HCT116 (cell line): ENCODE measurements around the gene SIGLEC11. TPM values are rescaled to one million over a fixed set of nuclear protein-coding genes. Genes with fewer than 3 reads are reported as not detected.

ENCODE experiments used
- ATAC-seq: fragments of 200-7000 bp; cut with Tn5 transposase; 2 replicates; pipeline ENCODE4 v1.9.1; 2020; ENCODE audit warnings: mild to moderate bottlenecking, moderate library complexity
- BruUV-seq: library from RNA; stranded (reverse); fragments of 400-500 nt; replicated peaks from 2 replicates; lab custom pipeline; 2021; lab: Mats Ljungman, UMichigan
- CTCF ChIA-PET: fragments of 300-600 bp; sonication (Branson Sonifier 250); formaldehyde crosslinking; loops from one replicate; lab custom pipeline; 2021; ENCODE audit warnings: antibody characterized with exemption; lab: Charles Lee
- POLR2A ChIA-PET: fragments of 300-600, 350-600 bp; sonication (Branson Sonifier 250); formaldehyde crosslinking; loops from one replicate; lab custom pipeline; 2021; ENCODE audit warnings: antibody characterized with exemption; lab: Charles Lee
- RAD21 ChIA-PET, 2 experiments: fragments of 300-600 bp; sonication (Branson Sonifier 250); formaldehyde crosslinking; loops; one replicate each; lab custom pipeline; 2023; ENCODE audit warnings: low total read pairs in 2 of 2; ENCODE audit not compliant: uncharacterized antibody in 2 of 2, unreplicated experiment in 2 of 2, low non-redundant PET in 1 of 2; lab: Charles Lee
- DNase-seq: peaks from one replicate; pipeline ENCODE4 v3.0.0-alpha.2; 2010; ENCODE audit warnings: low read depth, low spot score
- H2AFZ ChIP-seq: fragments of 200-600 bp; shearing (Covaris generic), sonication (generic); 2 replicates; pipeline ENCODE4 v1.6.1; 2017; ENCODE audit warnings: low read depth, mixed run types, mixed read lengths, antibody characterized with exemption, low read length; ENCODE audit not compliant: poor library complexity, severe bottlenecking
- H3K27ac ChIP-seq: 2 replicates; pipeline ENCODE4 v1.5.1; 2012; ENCODE audit warnings: low read depth, low read length
- H3K27me3 ChIP-seq: fragments of 200-600 bp; sonication (generic); 2 replicates; pipeline ENCODE4 v1.6.1; 2016; ENCODE audit warnings: mixed run types, low read length, mixed read lengths; ENCODE audit not compliant: insufficient read depth
- H3K36me3 ChIP-seq, 2 experiments: fragments of 200-500 bp in 1 of 2; fragments of 200-600 bp in 1 of 2; sonication (Bioruptor generic) in 1 of 2; sonication (generic) in 1 of 2; 2 replicates each; pipeline versions ENCODE4 v1.5.1 to v1.6.1; 2014 to 2016; ENCODE audit warnings: low read length in 2 of 2, inconsistent platforms in 1 of 2, mixed read lengths in 1 of 2, mixed run types in 1 of 2; ENCODE audit not compliant: insufficient read depth in 2 of 2, control insufficient read depth in 1 of 2
- H3K4me1 ChIP-seq, 2 experiments: fragments of 200-600 bp in 1 of 2; sonication (generic) in 1 of 2; 2 replicates each; pipeline versions ENCODE4 v1.5.1 to v1.6.1; 2012 to 2017; ENCODE audit warnings: low read length in 2 of 2, inconsistent platforms in 1 of 2, mild to moderate bottlenecking in 1 of 2, mixed read lengths in 1 of 2, mixed run types in 1 of 2, moderate library complexity in 1 of 2; ENCODE audit not compliant: insufficient read depth in 2 of 2, control insufficient read depth in 1 of 2
- H3K4me2 ChIP-seq: fragments of 200-600 bp; sonication (generic); 2 replicates; pipeline ENCODE4 v1.6.1; 2017; ENCODE audit warnings: mixed run types, low read length, mixed read lengths
- H3K4me3 ChIP-seq, 2 experiments: fragments of 200-600 bp in 1 of 2; sonication (generic) in 1 of 2; replicated peaks in 1 of 2; 2 replicates each; pipeline ENCODE4 v1.5.1; 2011 to 2016; ENCODE audit warnings: low read length in 2 of 2, control low read depth in 1 of 2, low read depth in 1 of 2, mild to moderate bottlenecking in 1 of 2, mixed read lengths in 1 of 2, mixed run types in 1 of 2
- H3K79me2 ChIP-seq: fragments of 200-600 bp; sonication (generic); 2 replicates; pipeline ENCODE4 v1.6.1; 2017; ENCODE audit warnings: mild to moderate bottlenecking, mixed run types, low read length, moderate library complexity, mixed read lengths; ENCODE audit not compliant: insufficient read depth
- H3K9ac ChIP-seq: fragments of 200-600 bp; sonication (generic); 2 replicates; pipeline ENCODE4 v1.6.1; 2016; ENCODE audit warnings: low read length, mixed read lengths
- H3K9me2 ChIP-seq: fragments of 200-600 bp; sonication (generic), shearing (Covaris generic); 2 replicates; pipeline ENCODE4 v1.6.1; 2017; ENCODE audit warnings: mixed run types, mild to moderate bottlenecking, moderate library complexity; ENCODE audit not compliant: insufficient read depth
- H3K9me3 ChIP-seq, 2 experiments: fragments of 200-500 bp in 1 of 2; fragments of 200-600 bp in 1 of 2; sonication (Bioruptor generic) in 1 of 2; sonication (generic) in 1 of 2; 2 replicates each; pipeline ENCODE4 v1.6.1; 2014 to 2017; ENCODE audit warnings: low read length in 2 of 2, mixed read lengths in 2 of 2, inconsistent platforms in 1 of 2, low read depth in 1 of 2, mild to moderate bottlenecking in 1 of 2, mixed run types in 1 of 2, moderate library complexity in 1 of 2; ENCODE audit not compliant: control insufficient read depth in 1 of 2, insufficient read depth in 1 of 2
- H4K20me1 ChIP-seq: fragments of 200-600 bp; sonication (generic), shearing (Covaris generic); 2 replicates; pipeline ENCODE4 v1.6.1; 2017; ENCODE audit warnings: mixed run types, mild to moderate bottlenecking, moderate library complexity; ENCODE audit not compliant: insufficient read depth
- ATF3 ChIP-seq: IDR thresholded peaks from 2 replicates; pipeline ENCODE4 v1.6.1; 2012
- EGR1 ChIP-seq: IDR thresholded peaks from 2 replicates; pipeline ENCODE4 v1.6.1; 2012; ENCODE audit warnings: low read depth
- EZH2 ChIP-seq: fragments of 200-600 bp; sonication (generic); IDR thresholded peaks from 2 replicates; pipeline ENCODE4 v1.6.1; 2017; ENCODE audit warnings: antibody characterized with exemption, mixed run types
- SIN3A ChIP-seq: IDR thresholded peaks from 2 replicates; pipeline ENCODE4 v1.6.1; 2012; ENCODE audit warnings: low read depth
- SRF ChIP-seq: IDR thresholded peaks from 2 replicates; pipeline ENCODE4 v1.6.1; 2012; ENCODE audit warnings: low read depth
- TCF7L2 ChIP-seq: IDR thresholded peaks from 2 replicates; pipeline ENCODE4 v1.7.0; 2011; ENCODE audit warnings: borderline replicate concordance, inconsistent platforms; ENCODE audit not compliant: insufficient read depth, insufficient read length; ENCODE audit errors: extremely low read depth
- YY1 ChIP-seq: IDR thresholded peaks from 2 replicates; pipeline ENCODE4 v1.6.1; 2011; ENCODE audit warnings: low read length, low read depth, moderate library complexity, mild to moderate bottlenecking; ENCODE audit not compliant: insufficient replicate concordance; ENCODE audit errors: extremely low read depth
- intact Hi-C: fragments of 100-400 bp; cut with micrococcal nuclease; formaldehyde crosslinking; loops from 2 replicates; pipeline ENCODE4 v1.10.0; 2022
- total RNA-seq: library from RNA; stranded (reverse); gene quantifications from one replicate; pipeline ENCODE4 v1.2.1, GENCODE V29; 2021; ENCODE audit not compliant: unreplicated experiment
- TF ChIP-seq, protein P1 (sequence below): IDR thresholded peaks from 2 replicates; pipeline ENCODE4 v1.6.1; 2012; ENCODE audit warnings: low read depth

SIGLEC11 gene
- total RNA-seq, 1 experiment from 2014 or later: not detected

DNA sequence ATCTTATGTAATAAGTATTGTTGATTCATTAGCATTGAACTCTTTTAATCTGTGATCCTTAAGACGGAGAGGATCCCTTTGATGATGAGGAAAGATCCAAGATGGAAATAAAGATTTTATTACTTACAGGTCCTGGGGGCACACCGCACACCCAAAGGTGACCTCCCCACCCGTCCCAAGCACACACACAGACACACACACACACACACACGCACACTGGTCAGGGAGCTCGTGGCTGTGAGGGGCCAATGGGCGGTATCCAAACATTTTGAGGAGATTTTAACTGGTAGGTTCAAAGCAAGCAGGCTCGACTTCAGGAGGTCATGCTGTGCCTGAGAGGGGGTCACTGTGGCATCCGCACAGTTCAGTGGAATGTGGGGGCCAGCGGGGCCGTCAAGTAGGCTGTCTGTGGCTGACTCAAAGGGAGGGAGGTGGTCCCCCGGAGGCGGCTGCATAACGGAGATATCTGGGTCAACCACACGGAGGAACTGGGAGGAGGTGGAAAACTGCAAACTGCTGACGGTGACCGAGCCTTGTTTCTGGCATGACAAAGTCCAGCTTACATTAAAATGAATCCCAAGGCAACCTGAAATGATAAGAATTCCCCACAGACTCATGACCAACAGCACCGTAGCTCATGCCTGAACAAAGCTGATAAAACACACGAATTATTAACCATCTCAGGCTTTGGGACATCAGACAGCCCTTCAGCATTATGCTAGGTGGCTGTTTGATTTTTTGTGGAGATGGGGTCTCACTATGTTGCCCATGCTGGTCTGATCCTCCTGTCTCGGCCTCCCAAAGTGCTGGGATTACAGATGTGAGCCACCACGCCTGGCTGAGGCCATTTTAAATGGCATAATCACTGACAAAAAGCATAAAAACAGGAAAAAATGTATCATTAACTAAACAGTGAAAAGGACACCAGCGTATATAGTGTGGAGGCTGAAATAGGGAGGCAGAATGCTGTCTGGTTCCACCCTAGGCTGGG, 20.9 kb upstream of the SIGLEC11 start (continued):
- TF ChIP-seq TCF7L2: no peak

GRCh38 chr19:49978324-49978723, 17.4 kb upstream of the SIGLEC11 start:
- Histone ChIP-seq H3K27ac (no peak overlapping the region), H2AFZ (no peak overlapping the region), H3K4me2 (no peak overlapping the region), H3K4me3 (no peak overlapping the region), H3K9me3 (no peaks in the 10 kb centered on the region), H3K9me2 (no peaks in the 10 kb centered on the region), H3K9ac (no peak overlapping the region), H4K20me1 (no peaks in the 10 kb centered on the region), H3K27me3 (no peaks in the 10 kb centered on the region), H3K4me1 (no peaks in the 10 kb centered on the region), H3K36me3 (peaks cover 0 to 2% of the 10 kb centered on the region in 2 experiments; a peak in 1 of 4 replicates), H3K79me2 (no peaks in the 10 kb centered on the region)
- intact Hi-C loops: no loop called here
- DNase-seq (no peak), ATAC-seq (no peak)
- no peak for TF ChIP-seq EZH2
- TF ChIP-seq SIN3A: no peak
- no peak for TF ChIP-seq YY1
- TF ChIP-seq TCF7L2: no peak
- TF ChIP-seq, protein P1, sequence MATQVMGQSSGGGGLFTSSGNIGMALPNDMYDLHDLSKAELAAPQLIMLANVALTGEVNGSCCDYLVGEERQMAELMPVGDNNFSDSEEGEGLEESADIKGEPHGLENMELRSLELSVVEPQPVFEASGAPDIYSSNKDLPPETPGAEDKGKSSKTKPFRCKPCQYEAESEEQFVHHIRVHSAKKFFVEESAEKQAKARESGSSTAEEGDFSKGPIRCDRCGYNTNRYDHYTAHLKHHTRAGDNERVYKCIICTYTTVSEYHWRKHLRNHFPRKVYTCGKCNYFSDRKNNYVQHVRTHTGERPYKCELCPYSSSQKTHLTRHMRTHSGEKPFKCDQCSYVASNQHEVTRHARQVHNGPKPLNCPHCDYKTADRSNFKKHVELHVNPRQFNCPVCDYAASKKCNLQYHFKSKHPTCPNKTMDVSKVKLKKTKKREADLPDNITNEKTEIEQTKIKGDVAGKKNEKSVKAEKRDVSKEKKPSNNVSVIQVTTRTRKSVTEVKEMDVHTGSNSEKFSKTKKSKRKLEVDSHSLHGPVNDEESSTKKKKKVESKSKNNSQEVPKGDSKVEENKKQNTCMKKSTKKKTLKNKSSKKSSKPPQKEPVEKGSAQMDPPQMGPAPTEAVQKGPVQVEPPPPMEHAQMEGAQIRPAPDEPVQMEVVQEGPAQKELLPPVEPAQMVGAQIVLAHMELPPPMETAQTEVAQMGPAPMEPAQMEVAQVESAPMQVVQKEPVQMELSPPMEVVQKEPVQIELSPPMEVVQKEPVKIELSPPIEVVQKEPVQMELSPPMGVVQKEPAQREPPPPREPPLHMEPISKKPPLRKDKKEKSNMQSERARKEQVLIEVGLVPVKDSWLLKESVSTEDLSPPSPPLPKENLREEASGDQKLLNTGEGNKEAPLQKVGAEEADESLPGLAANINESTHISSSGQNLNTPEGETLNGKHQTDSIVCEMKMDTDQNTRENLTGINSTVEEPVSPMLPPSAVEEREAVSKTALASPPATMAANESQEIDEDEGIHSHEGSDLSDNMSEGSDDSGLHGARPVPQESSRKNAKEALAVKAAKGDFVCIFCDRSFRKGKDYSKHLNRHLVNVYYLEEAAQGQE: no peak
- TF ChIP-seq SRF: no peak
- TF ChIP-seq EGR1: no peak
- TF ChIP-seq ATF3: no peak
- no TSS peak for BruUV-seq
- POLR2A ChIA-PET: no interaction called here
- RAD21 ChIA-PET: no interaction called here
- CTCF ChIA-PET: no interaction called here
